ENCODE data around the gene CCNL2. TPM values are rescaled to one million over a fixed set of nuclear protein-coding genes. Genes with fewer than 3 reads are reported as not detected.

CCNL2 gene
- total RNA-seq, 1 experiment from 2014 or later: 142 TPM

- ATAC-seq: no peak
- Mint-ChIP-seq H3K4me1 (peaks cover 3% of the 10 kb centered on the region; the same call in 1 of the 2 replicates), H3K4me3 (peak overlapping the region; percentile 82), H3K9me3 (no peaks in the 10 kb centered on the region), H3K27ac (no peak overlapping the region; the same call in 1 of the 2 replicates), H3K27me3 (ENCODE audit: low read depth) (peaks cover 4% of the 10 kb centered on the region; the same call in 1 of the 2 replicates), H3K36me3 (peaks cover 8% of the 10 kb centered on the region; the same call in 1 of the 2 replicates)
- DNase-seq (ENCODE audit: low spot score): no peak
- POLR2A ChIA-PET: interaction anchor here (2.1 kb wide), 1 partner anchor 26 kb away, joined by 12 read pairs; the partner anchor contains the start of gene CCNL2
- CTCF ChIA-PET: interaction anchor here (0.9 to 1.5 kb wide), 3 partner anchors 25 to 132 kb away, joined by 3 to 5 read pairs (median 3); partner anchors contain the start of gene CCNL2
- no peak for TF ChIP-seq STAT6 (CRISPR knock-in tag; conservative IDR thresholded peaks at IDR 0.05; ENCODE audit: low read depth)
- no peak for TF ChIP-seq ATF1 (CRISPR knock-in tag; IDR thresholded peaks at IDR 0.05)
- no peak for TF ChIP-seq NR2C2 (CRISPR knock-in tag; IDR thresholded peaks at IDR 0.05)
- TF ChIP-seq NFYB (CRISPR knock-in tag; conservative IDR thresholded peaks at IDR 0.05; ENCODE audit: low read depth): no peak
- TF ChIP-seq ZNF512 (CRISPR knock-in tag; IDR thresholded peaks at IDR 0.05; ENCODE audit: borderline replicate concordance): no peak
- TF ChIP-seq ZNF425 (CRISPR knock-in tag; conservative IDR thresholded peaks at IDR 0.05): no peak
- no peak for TF ChIP-seq RORB (CRISPR knock-in tag; IDR thresholded peaks at IDR 0.05)
- TF ChIP-seq NR3C1 (CRISPR knock-in tag; conservative IDR thresholded peaks at IDR 0.05; ENCODE audit: low read depth): no peak
- no peak for TF ChIP-seq TEAD4 (CRISPR knock-in tag; IDR thresholded peaks at IDR 0.05)
- TF ChIP-seq ATF2 (CRISPR knock-in tag; IDR thresholded peaks at IDR 0.05; ENCODE audit: borderline replicate concordance, low read depth): no peak
- no peak for TF ChIP-seq ZNF396 (CRISPR knock-in tag; IDR thresholded peaks at IDR 0.05; ENCODE audit: borderline replicate concordance)
- no peak for TF ChIP-seq FOXK1 (CRISPR knock-in tag; IDR thresholded peaks at IDR 0.05)
- TF ChIP-seq ERG (CRISPR knock-in tag; IDR thresholded peaks at IDR 0.05): no peak
- no peak for TF ChIP-seq MAX (CRISPR knock-in tag; IDR thresholded peaks at IDR 0.05)
- no peak for TF ChIP-seq CREB1 (CRISPR knock-in tag; IDR thresholded peaks at IDR 0.05)
- no peak for TF ChIP-seq ZNF232 (CRISPR knock-in tag; IDR thresholded peaks at IDR 0.05)
- TF ChIP-seq NFE2L1 (CRISPR knock-in tag; IDR thresholded peaks at IDR 0.05): no peak
- TF ChIP-seq GABPB1 (CRISPR knock-in tag; IDR thresholded peaks at IDR 0.05): no peak
- TF ChIP-seq JAZF1 (CRISPR knock-in tag; IDR thresholded peaks at IDR 0.05): no peak
Observed at GRCh38 chr1:1373815-1374588, 25.1 kb downstream of the CCNL2 start.

Measured in WTC11 (cell line).